ENCODE data around the gene SNTG2.
"Not testable (repeated sequence)": the region's sequence is repeated elsewhere in the genome, so short reads cannot be mapped to it uniquely, and the experiment has no call there.

The SNTG2 gene

DNA sequence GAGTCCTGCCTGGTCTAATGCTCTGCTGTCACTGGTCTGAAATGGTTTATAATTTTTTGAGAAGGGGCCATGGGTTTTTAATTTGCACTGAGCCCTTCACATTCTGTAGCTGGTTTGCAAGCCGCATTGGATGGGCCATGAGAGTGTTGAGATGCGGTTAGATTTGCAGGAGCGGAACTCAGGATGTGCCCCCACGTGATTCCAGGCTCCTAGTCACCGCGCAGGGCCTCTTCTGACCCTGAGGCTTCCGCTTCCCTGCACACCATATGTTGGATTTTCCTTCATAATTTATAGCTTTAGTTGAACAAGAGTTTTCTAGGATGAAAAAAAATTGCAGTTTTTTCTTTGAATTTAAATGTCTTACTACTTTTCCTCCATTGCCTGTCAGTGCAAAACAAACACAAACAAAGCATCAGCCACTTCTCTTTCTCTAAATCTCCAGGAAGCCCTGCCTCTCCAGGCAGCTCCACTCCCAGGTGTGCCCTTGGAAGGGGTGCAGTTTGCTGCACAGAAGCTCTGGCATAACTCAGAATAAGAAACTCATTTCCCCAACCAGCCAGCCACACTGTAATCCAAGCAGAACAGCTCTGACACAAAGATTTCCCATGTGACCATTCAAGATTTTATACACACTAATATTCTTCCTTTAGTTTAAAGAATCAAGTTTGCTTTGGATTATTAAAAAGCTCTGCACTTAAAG lies 444.2 kb downstream of the SNTG2 start:
- DNase-seq, result no peak

DNA sequence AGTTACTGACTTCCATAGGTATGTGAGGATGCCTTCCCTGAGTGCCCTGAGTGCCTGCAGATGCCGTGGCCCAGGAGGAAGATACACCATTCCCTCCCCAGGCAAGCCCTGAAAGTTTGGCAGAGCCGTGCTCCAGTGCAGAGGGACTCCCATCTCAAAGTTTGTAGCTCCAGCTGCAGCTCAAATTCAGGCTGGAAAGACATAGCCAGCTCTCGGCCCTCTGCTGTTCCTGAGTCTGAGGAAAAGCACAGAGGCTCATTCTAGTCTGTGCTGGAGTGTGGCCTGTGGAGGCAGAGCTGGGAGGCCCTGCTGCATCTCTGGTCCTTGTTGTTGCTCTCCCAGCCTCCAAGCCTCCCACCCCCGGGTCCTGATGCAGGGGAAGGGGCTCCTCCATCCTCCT lies 446.7 kb downstream of the SNTG2 start:
- no peak for DNase-seq

DNA sequence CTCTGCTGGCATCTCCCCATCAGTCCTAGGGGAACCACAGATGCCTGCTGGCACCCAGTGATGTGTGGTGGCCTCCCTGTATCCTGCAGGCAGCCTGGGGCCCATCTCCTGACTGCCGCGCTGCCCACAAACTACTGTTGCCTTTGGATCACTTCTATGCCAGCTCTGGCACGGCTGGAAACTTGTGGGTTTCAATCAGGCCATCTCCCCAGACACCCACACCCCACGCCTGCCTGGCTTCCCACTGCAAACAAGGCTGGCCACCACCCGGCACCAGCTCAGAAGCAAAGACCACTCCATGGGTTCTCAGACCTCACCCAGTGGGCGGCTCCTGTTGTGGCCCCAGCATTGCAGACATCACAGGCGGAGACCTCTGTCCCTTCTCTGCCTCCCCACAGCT lies 447.5 kb downstream of the SNTG2 start:
- no peak for DNase-seq

DNA sequence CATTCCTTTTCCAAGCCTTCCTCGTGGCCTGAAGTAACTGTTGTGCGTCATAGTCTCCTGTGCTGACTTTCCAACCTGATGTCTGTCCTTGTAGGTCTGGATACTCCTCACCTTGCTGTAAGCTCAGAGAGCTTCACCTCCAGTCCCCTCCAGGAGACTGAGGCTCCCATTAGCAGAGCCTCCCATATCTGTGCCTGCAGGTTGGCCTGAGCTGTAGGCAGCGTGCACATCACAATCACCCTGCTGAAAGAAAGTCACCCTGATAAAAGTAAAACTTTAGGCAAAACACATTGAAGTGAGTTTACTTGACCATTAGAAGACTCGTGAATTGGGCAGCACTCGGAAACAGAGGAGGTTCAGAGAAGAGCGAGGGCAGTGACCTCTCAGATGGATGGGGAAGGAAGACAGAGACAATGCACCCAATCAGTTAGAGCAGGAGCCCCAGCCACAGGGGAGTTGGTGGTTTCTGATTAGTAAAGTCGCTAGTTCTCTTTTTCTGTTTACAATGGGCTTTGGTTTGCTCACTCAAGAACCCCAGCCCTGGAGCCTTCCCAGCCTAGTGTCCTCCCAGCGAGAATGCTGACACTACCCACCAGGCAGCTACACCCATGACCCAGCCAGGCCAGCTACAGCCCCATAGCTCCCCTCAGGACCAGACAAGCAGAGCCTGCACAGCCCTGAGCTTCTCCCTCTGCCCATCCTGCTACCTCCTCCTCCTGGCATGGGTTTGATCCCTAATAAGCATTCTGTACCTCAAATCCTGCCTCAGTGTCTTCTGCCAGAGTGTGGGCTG lies 450.5 kb downstream of the SNTG2 start:
- no peak for DNase-seq

DNA sequence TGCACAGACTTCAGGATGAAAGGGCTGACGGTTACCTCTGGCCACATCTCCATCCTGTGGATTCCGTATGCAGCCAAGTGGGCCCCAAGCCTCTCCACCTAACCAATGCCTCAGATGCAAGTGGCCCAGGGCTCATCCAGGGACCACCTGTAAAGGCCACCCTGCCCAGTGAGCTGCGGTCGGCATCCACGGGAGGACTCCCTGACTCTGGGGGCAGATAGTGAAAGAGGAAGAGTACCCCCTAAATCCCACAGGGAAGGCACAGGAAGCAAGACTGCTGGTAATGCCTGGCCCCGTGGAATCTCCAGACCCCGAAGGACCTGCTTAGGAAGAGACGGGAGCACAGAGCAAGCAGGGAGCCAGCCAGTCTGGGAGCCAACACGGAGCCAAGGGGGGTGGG lies 451.4 kb downstream of the SNTG2 start:
- DNase-seq, result no peak

DNA sequence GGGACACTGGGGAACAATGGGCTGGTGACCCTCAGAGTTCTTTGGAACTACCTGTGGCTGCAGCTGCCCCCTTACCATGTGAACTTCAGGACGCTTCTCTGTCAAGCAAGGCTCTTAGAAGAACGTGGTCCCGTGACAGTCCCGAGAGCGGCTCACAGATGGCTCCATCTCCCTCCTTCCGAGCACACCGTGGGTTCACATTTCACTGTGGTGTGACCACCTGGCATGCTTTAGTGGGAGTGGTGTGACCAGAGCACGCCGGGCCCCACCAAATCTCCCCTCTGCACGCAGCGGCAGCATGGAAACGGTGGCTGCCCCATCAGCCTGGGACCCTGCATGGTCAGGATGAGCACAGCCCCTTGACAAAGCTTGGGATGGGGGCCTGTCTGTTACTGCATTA lies 452.9 kb downstream of the SNTG2 start:
- DNase-seq, result no peak

DNA sequence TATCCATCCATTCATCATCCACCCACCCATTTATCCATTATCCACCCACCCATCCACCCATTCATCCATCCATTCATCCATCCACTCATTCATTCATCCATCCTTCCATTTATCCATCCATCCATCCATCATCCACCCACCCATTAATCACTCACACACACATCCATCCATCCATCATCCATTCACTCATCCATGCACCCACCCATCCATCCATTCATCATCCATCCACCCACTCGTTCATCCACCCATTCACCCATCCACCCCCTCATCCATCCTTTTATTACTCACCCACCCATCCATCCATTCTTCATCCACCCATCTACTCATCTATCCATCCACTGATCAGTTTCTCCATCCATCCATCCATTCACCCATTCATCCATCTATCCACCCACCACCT lies 454.5 kb downstream of the SNTG2 start:
- DNase-seq, result no peak

DNA sequence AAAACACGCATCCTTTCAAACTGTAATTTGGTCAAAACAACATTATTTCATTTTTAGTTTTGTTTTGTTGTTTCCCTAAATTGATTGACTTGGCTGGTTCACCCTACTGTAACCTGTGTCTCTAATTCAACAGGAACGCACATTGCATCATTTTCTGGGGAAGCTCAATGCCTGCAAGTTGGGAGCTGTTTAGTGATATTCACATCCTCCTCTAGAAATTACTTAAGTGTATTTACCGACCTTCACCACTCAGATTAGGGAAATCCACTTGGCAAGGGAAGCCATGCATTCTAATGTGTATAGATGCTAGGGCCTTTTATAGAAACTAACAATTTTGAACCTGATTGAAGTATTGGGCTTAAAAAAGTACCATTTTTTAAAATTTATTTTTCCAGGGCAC lies 455.3 kb downstream of the SNTG2 start:
- DNase-seq, result no peak

DNA sequence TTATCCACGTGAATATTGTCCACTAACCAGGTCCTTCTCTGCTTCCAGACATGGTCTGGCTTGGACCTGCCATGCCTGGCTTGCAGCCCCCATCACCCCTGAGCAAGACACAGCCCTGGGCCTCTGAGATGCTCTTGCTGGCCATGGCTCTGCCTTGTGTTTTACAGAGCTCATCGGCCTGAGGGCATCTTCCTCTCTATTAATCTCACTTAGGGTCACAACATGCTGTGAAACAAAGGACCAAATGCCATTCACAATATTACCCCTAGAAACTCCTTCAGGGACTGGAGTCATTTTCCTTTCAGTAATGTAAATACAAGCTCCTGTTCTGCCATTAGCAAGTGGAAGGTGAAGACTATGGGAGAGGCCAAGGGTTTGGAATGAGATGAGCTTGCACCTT lies 455.8 kb downstream of the SNTG2 start:
- no peak for DNase-seq

DNA sequence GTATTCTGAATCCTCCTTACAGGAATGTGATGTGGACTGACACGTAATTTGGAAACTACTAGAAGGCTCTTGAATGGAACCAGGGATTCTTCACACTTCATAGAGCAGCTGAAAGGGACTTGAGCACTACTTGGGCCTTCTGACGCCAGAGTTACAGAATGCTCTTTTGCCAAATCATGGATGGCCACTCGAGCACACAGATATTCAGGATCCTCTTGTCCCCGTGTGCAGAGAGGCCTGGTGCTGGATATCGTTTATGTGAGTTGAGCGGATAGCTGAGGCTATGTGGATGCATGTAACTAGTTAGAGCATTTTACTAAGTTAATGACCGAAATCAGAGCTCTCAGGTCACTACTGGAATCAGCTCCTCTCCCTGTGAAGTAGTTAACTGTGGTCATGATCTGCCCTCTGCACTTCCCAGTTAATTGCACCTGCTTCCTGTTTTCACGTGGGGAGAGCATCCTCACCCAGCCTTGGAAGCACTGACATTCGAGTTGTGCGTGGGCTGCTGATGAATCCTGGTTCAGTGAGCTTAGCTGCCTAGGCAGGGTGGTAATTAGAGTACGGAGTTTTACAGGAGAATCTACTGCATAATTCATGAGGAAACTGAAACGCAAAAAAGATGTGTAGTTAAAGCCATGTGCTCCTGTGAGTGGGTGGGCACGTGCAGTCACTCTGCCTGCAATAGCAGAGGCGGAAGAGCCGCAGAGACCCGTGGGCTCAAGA lies 457.5 kb downstream of the SNTG2 start:
- DNase-seq, result no peak

DNA sequence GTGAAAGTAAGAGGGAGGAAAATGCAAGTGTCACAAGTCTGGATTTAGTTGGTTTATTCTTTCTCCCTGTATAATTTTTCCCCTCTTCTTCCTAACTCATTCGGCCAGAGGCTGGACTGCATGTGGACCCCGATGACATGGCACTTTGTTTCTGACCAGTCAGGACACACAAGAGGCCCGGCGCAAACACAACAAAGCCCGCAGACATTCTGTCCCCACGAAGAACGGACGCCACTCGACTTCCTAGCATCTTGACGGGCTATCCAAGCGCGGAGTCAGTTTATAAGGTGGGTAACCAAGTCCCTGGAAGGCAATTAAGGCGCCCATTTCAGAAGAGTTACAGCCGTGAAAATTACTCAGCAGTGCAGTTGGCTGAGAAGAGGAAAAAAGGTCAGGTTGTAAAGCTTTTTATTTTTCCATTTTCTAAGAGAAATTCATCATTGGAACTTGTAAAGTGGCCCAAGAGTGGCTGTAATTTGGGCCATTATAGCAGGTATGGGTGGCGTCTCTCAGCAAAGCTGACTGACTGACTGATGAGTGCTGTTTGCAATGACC lies 462.6 kb downstream of the SNTG2 start, which contains the start of gene TPO:
Gene TPO (plus strand): TSS at position 308 of the 555 bp plus-strand sequence. CDS start 946 bp downstream, outside the sequence.
- DNase-seq, result no peak

DNA sequence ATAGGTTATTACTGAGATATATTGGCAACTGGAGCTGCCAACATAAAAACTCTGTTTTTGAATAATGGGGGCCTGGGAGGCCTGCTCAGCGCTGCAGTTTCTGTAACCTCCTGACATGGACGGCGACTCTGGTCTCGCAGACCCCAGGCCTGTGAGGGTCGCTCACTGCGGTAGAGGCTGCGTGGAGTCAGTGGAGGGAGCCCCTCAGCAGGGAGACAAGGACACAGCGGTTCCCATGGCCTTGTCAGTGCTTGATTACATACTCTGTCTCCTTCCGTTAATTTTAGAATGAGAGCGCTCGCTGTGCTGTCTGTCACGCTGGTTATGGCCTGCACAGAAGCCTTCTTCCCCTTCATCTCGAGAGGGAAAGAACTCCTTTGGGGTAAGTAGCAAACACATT lies 463.5 kb downstream of the SNTG2 start:
- DNase-seq, result no peak

DNA sequence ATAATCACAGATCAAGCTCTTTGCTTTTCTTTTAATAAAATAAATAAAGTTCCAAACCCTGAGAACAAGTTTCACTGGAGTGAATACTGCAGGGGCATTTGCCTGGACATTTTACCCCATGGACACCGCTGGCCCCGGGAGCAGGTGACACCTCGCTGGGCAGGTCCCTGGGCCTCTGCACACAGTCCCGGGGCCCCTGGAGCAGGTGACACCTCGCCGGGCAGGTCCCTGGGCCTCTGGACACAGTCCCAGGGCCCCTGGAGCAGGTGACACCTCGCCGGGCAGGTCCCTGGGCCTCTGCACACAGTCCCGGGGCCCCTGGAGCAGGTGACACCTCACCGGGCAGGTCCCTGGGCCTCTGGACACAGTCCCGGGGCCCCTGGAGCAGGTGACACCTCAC lies 464.3 kb downstream of the SNTG2 start:
- DNase-seq, result not testable (repeated sequence)

DNA sequence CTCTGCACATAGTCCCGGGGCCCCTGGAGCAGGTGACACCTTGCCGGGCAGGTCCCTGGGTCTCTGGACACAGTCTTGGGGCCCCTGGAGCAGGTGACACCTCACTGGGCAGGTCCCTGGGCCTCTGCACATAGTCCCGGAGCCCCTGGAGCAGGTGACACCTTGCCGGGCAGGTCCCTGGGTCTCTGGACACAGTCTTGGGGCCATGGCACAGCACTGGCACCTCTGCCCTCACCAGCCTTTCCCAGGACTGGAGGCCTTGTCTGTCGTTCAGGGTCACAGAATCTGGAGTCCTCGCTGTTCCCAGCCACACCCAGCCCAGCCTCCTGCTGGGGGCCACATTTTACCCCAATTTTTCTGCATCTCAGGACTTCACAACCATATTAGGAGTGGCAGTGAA lies 464.9 kb downstream of the SNTG2 start:
- no peak for DNase-seq

Measured in activated CD4-positive, alpha-beta T cell treated with anti-CD3 and anti-CD28 coated beads, Interleukin-2, amount 50 U/mL, for 48 hours (primary cell).